DOHH2 (cell line): ENCODE measurements around the gene SLC6A16.

Source experiments
- CTCF ChIP-seq: fragments of 200-600 bp; sonication (generic); IDR thresholded peaks from one replicate; pipeline ENCODE4 v1.5.1; 2014; ENCODE audit warnings: antibody characterized with exemption, mild to moderate bottlenecking, low read depth, low read length; ENCODE audit not compliant: poor library complexity, severe bottlenecking
- EZH2phosphoT487 ChIP-seq: fragments of 200-600 bp; sonication (generic); IDR thresholded peaks from 2 replicates; pipeline ENCODE4 v1.6.1; 2017; ENCODE audit warnings: borderline replicate concordance, mild to moderate bottlenecking, antibody characterized with exemption, low read length, moderate library complexity, mixed read lengths

GRCh38 chr19:49357186-49357585, 32.2 kb upstream of the SLC6A16 start:
- TF ChIP-seq CTCF (peak; percentile 9), EZH2phosphoT487 (no peak)
